Measurements from ENCODE around the gene SLC2A5.
A peak's percentile ranks its signal among the peaks of the same experiment; 100 is the strongest.

Gene SLC2A5

DNA sequence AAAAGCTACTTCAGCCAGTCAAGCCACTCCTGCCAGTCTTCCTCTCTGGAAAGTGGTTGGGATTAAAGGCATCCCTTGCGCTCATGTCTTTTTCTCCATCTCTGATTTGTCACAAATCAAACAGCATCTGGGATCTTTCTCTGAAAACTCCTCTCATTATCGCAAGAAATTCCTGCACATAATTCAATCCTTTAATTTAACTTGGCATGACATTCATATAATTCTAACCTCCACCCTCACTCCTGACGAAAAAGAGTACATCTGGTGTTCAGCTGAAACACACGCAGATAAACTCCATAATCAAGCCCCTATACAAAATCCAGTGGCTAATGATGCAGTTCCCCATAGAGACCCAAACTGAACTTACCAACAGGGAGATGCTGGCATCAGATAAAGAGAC is 19.4 kb upstream of the SLC2A5 start:
- no peak for DNase-seq

DNA sequence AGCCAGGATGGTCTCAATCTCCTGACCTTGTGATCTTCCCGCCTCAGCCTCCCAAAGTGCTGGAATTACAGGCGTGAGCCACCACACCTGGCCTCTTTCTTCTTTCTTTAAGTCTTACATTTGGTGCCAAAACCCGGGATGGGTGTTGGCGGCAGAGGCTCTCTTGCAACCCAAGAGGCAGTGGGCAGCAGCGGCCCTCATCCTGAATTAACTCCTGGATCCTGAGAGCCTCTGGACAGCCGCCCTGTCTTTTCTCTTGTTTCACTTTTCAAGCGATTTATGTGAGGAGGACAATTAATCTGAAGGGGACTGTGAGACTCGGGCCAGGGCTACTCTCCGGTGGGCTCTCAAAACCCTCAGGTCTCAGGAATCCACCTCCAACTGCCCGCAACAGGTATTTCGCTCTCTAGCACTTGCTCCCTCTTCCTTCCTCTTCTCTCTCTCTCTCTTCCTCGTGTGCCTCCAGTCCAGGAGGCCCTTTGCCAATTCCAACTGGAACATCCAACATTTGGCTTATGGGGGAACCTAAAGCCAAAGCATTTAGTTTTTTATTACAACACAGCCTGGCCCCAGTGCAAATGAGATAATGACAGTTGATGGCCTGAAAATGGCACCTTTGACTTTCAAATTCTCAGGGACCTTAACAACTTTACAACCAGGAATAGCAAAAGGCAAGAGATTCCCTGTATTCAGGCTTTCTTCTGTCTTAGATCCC is 18.1 kb upstream of the SLC2A5 start:
- DNase-seq: no peak

DNA sequence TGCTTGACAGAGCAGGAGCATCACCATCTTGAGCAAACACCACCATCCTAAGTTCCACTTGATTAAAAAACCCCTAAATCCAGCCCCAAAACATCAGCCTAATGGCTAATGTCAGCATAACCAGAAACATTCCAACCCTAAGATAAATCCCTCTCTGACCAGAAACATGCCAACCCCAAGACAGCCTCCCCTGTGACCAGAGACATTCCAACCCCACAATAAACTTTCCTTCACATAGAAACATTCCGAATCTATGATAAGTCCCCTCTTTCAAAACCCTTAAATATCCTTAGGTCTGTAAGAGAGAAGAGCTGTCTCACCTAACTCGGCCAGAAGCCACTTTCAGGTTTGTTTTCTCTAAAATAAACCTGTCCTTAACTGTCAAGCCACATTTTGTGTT is 17.4 kb upstream of the SLC2A5 start:
- no peak for DNase-seq

DNA sequence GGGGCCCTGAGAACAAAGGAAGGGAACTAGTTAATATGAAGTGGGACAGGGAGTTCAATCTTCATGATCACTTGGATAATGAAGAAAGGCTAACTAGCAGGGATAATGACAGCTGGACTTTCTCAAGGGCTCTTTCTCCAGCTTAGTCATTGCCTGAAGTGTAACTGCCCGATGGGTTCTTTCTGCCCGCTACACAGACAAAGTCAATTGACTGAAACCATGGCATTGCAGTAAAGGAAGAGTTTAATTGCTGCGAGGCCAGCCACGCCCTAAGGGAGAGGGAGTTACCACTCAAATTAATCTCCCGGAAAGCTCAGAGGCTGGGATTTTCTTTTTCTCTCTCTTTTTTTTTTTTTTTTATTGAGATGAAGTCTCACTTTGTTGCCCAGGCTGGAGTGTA is 16.6 kb upstream of the SLC2A5 start:
- DNase-seq: no peak

DNA sequence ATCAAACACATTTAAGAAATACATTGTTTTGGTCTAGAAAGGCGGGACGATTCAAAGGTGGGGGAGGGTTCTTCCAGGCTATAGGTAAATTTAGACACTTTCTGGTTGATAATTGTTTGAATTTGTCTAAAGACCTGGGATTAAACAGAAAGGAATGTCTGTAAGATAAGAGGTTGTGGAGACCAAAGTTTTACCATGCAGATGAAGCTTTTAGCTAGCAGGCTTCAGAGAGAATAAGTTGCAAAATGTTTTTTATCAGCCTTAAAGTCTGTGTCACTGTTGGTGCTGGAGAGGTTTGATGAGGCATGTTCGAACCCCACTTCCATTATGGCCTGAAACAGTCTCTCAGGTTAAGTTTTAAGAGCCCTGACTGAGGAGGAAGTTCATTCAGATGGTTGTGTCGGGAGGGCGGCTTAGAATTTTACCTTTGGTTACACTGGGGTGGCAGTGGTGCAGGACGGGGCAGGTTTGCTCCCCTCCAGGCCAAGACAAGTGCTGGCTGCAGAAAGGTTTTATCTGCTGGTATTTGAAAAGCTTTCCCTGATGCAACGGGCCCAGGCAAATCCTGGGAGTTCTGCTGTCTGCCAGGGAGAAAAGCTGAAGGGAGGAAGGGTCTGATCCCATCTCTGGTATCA is 16.0 kb upstream of the SLC2A5 start:
- DNase-seq: no peak

DNA sequence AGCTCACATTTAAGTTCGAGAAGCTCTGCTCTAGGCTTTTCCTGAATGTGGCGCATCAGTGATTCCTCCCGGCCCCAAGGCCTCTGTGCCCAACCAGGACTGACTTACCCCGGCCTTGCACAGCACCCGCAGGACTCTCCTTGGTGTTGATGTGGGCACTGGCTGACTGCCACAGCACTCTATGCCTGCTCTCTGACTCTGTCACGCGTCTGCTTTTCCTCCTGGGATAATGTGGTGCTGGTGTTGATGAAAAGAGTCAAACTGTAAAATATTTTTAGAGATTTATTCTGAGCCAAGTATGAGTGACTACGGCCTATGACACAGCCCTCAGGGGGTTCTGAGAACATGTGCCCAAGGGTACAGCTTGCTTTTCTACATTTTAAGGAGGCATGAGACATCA is 15.5 kb upstream of the SLC2A5 start:
- DNase-seq: no peak

DNA sequence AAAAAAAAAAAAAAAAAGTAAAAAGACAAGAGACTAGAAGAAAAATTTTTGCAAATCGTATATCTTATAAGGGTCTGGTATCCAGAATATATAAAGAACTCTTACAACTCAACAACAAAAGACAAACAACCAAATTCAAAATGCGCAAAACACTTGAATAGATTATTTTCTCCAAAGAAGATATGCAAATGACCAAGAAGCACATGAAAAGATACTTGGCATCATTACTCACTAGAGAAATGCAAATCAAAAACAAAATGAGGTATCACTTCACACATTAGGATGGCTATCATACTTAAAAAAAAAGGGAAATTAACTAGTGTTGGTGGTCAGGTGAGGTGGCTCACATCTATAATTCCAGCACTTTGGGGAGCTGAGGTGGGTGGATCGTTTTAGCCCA is 12.0 kb upstream of the SLC2A5 start:
- DNase-seq: no peak

DNA sequence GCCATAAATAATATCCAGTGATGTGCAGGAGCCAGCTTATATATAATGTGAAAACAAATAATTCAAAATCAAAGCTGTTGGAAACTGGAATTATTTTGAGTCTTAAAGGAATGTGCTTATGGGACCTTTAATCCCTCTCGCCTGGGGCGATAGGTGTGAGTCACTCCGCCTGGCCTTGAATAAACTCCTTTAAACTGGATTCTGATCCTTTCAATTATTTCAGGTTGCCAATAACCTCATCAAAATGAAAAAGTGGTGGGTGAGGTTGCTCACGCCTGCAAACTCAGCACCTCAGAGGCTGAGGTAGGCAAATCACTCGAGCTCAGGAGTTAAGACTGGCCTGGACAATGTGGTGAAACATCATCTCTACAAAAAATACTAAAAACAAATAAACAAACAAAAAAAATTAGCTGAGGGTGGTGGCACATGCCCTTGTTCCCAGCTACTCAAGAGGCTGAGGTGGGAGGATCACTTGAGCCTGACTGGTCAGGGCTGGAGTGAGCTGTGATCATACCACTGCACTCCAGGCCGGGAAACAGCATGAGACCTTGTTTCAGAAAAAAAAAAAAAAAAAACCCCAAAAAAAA is 11.4 kb upstream of the SLC2A5 start:
- DNase-seq: no peak

DNA sequence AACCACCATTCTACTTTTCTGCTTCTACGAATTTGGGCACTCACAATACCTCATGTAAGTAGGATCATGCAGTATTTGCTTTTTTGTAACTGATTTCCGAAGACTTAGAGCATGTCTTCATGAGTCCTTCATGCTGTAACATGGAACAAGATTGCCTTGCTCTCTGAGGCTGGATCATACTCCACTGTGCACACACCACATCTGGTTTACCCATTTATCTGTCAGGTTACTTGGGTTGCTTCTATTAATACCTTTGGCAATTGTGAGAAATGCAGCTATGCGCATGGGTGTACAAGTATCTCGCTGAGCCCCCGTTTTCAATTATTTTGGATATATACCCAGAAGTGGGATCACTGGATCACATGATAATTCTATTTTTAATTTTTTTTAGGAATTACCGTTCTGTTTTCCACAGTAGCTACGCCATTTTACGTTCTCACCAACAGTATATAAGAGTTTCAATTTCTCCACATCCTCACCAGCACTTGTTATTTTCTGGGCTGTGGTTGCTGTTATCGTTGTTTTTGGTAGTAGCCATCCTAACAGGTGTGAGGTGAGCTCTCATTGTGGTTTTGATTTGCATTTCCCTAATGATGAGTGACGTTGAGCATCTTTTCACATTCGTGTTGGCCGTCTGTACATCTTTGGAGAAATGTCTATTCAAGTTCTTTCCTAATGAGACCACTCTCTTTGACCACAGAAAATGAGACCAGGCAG is 10.7 kb upstream of the SLC2A5 start:
- DNase-seq: no peak

DNA sequence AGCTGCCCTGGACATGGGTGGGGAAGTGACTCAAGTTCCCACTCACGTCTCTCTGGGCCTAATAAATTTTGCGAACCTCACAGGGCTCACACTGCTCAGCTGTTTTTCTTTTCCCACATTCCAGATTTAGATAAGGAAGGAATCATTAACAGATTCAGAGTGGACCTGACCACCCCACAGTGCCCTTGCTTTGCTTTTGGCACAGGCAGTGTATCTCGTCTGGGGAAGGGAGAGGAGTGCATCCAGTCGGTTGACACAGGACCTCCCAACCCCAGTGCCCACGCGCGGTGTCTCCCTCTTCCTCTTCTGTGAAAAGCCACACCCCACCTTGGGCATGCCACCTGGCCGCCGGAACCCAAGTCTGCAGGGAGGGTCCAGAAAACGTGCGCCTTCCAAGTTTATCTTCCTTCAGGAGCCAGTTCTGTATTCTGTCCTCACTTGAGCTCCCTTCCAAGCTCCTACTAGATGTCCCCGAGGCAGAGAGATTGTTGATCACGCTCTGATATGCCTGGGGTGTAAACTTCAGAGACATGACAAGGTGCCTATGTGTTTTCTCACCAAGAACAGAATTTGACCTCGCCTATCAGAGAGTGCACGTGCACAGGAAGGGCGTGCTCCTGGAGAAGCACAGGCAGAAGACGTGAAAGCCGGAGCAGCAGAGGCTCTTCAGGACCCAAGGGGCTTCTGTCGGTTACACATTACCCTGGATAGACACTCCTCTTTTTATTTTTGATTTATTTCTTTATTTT is 9.5 kb upstream of the SLC2A5 start:
- DNase-seq: no peak

DNA sequence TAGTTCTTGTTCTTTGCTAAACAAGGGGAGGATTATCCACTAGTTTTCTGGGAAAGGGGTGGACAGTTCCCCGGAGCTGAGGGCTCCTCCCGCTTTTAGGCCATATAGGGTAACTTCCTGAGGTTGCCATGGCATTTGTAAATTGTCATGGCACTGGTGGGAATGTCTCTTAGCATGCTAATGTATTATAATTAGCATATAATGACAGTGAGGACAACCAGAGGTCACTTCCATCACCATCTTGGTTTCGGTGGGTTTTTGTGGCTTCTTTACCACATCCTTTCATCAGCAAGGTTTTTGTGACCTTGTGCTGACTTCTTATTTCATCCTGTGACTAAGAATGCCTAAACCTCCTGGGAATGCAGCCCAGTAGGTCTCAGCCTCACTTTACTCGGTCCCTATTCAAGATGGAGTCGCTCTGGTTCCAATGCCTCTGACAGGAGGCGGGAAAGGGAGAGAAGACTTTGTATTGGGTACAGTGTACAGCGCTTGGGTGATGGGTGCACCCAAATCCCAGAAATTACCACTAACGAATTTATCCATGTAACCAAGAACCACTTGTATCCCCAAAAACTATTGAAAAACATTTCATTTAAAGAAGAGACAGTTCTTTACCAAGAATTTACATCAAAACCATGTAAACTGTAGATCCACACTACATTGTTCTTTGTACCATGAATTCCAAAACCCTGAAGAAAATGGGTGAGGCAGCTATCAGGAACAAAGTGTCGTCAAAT is 8.7 kb upstream of the SLC2A5 start:
- DNase-seq: no peak

DNA sequence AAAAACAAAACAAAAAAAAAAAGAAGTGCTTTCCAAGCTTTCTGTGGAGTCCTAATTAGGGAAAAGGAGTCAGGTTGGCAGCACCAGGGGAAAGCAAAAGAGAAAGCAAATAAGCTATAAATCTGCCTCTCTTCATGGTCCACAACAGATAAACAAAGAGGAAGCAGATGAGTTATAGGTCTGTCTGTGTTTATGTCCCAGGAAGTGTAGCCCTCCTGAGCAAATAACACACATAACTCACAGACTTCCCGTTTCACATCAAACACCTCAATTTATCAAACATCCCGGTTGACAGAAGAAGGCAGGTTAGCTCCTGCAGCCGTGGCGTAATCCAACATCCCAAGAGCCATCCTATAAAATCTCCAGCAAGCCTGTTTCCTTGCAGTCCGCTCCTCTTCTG is 5.6 kb upstream of the SLC2A5 start:
- DNase-seq: no peak

DNA sequence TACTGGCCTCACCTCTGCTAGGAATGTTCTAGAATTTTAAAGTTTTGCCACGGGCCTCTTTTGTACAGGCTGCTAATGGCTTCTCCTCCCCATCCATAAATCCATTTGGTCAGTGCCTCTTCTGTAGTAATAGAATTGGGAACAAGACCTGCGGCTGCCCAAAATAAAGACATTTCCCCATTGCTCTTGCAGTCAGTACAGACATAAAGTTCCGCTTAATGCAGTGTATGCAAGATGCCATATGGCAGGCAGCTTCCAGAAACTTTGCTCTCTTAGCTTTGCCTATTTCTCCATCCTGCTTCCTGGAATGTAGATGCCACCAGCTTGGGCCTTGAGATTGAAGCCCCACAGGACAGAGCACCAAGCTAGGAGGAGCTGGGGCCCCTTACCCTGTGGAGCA is 3.7 kb upstream of the SLC2A5 start:
- no peak for DNase-seq

DNA sequence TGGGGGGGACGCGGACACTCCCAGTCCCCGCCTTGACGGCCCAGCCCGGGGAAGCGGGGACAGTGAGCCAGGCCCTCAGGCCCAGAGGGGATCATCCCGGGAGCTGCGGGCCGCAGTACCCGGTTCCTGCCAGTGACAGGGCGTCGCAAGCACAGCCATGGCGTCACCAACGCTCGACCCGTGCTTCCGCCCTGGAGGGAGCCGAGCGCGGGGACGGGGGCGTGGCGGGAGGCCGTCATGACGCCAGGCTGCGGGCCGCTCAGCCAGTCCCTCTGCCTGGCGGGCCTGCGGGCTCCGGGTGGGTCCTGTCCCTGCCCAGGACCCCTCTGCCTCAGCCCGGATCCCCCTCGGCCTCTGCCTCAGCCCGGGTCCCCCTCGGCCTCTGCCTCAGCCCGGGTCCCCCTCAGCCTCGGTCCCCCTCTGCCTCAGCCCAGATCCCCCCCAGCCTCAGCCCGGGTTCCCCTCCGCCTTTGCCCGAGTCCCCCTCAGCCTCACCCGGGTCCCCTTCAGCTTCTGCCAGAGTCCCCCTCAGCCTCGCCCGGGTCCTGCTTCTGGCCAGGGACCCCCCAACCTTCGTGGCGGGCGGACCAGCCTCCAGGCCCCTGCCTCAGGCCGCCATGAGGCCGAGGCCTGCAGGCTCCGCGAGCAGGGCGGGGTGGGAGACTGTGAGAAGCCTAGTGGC is 2.3 kb upstream of the SLC2A5 start:
- no peak for DNase-seq

DNA sequence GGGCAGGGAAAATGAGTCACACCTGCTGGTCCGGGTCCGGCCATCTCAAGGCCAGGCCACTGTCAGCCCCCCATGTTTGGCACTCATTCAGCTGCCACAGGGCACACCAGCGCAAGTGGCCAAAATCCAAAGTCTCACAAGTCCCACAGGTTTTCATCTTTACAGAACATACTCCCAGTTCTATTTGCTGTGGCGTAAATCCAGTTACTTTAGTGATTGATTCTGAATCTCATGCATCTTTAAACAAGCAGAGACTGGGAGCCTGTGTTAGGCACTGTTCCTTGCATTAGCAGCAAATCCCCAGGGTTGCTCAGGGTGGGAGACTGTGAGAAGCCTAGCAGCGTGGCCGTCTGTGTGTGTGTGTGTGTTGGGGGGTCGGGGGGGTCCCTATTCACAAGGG is 1.1 kb upstream of the SLC2A5 start:
- no peak for DNase-seq

DNA sequence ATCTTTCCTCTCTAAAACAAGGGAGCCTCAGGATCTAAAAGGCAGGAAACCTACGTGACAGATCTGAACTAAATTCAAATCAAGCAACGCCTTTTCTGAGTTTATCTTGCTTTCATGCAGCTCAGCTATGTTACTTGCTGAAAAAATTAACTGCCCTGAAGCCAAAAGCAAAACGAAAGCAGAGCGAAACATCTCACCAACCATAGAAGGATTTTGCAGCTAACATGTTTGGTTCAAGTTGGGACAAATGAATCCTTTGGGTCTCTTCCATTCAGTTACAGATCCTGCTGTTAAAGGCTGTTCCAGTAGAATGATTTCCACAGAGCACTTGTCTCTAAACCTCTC is 482 bp downstream of the SLC2A5 start:
- peak; percentile 58 for DNase-seq

DNA sequence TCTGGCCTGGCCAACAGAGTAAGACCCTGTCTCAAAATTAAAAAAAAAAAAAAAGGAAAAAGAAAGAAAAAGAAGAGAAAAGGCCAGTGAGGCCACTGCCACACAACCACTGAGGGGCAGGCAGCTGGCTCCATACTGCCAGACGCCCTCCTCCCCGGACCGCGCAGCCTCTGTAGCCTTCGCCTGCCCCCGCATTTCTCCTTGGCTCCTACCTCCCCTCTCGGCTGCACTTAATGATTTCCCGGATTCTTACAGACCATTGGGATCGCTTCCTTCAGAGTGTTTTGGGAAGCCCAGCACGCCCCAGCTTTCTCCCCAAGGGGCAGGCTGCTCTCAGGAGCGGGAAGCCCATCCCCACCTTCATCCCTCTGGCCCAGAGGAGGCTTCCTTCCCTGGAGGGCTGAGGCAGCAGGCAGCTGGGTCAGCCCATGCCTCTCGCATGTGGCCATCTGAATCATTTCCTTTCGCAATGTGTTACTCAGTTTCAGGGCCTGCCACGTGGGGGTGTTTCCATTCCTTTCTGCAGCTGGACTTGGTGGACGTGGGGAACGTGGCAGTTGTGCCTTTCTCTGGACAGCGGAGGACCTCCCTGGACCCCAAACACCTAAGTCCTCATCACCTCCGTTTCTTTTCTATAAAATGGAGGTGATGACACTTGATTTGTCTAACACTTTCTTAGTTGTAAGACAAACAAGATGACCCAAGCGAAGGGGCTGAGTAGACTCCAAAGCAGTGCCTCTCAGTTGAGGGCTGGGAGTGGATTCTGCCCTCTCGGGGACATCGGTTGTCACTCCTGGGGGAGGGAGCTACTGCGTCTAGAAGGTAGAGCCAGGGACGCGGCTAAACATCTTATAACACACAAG is 2.3 kb downstream of the SLC2A5 start:
- no peak for DNase-seq

DNA sequence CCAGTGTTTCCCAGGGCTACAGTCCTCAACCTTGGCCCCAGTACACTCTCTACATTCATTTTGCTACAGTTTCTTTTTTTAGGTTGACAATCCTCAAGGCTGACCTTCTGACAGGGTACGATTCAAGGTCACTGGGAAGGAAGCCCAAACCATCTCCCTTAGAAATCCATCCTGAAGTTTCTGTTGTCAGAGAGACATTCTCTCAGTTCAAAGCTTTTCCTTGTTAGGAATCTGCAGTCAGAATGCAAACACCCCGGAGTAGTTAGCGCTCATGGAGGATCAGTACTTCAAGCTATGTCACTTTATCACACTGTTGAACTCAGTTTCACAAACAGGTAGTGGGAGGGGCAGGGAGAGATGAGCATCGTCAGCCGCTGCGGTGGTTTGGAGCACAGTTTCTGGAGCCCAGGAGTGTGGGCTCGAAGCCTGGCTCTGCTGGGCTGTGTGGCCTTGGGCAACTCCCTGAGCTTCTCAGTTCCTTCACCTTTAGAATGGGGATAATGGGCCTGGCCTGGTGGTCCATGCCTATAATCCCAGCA is 4.2 kb downstream of the SLC2A5 start:
- DNase-seq: no peak

DNA sequence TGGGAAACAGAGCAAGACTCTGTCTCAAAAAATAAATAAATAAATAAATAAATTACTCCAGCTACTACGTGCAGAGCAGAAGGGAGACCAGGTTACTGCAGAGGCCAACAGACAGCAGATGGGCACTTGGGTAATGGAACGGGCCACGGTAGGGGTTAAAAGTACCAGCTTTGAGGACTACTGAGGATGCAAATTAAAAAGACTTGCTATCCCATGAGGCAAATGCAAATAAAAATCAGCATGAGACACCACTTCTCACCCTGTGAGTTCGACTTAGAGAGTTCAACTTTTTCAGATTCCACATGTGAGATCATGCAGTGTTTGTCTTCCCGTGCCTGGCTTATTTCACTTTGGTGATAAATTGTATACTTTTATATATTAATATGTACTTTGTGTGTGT is 6.6 kb downstream of the SLC2A5 start:
- DNase-seq: no peak

DNA sequence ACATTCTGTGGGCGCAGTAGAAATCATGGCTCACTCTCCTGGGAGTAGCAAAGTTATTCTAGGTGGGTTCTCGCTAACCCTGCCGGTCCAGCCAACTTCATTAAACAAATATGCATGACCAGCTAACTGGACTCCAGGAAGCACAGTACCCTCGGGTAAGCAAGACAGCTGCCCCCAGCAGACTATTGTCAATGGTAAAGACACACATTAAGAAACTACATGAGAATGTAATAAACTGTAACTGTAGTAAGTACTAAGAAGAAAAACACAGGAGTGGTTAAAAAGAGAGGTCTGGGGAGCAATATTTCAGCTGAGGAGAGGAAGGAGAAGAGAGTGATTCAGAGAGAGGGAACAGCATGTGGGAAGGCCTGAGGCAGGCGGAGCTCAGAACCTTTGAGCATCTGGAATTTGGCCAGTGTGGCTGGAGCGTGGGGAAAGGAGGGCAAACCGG is 7.4 kb downstream of the SLC2A5 start:
- DNase-seq: no peak

Measured in NCI-H1694 treated with DMSO at 0.1 percent for 48 hours (cell line).